ENCODE results near the gene ELMO1.

DNA sequence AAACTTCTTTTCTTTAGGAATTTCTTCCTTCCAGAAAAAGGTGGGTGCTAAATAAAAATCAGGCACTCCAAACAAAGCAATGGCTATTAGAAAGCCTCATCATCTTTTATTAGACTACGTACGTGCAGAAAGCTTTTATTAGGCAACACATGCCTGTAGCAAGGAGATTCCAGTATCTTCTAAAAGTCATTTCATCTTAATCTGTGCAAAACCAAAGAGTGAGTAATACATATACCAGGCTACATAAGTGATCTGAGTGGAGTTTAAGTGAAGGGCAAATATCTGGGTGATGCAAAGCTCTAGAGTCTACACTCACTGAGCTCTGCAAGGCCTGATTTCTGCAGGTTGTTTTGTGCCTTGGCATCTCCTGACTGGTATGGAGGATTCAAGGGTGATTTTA, 231.7 kb downstream of the ELMO1 start:
- TF ChIP-seq, protein P1, sequence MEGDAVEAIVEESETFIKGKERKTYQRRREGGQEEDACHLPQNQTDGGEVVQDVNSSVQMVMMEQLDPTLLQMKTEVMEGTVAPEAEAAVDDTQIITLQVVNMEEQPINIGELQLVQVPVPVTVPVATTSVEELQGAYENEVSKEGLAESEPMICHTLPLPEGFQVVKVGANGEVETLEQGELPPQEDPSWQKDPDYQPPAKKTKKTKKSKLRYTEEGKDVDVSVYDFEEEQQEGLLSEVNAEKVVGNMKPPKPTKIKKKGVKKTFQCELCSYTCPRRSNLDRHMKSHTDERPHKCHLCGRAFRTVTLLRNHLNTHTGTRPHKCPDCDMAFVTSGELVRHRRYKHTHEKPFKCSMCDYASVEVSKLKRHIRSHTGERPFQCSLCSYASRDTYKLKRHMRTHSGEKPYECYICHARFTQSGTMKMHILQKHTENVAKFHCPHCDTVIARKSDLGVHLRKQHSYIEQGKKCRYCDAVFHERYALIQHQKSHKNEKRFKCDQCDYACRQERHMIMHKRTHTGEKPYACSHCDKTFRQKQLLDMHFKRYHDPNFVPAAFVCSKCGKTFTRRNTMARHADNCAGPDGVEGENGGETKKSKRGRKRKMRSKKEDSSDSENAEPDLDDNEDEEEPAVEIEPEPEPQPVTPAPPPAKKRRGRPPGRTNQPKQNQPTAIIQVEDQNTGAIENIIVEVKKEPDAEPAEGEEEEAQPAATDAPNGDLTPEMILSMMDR (IDR thresholded peaks at IDR 0.05) = no peak
- no peak for TF ChIP-seq ZFX (IDR thresholded peaks at IDR 0.05; ENCODE audit: borderline replicate concordance)

All from 22Rv1 (cell line).